ENCODE data around the gene ISOC2.
"Not testable (repeated sequence)": the region's sequence is repeated elsewhere in the genome, so short reads cannot be mapped to it uniquely, and the experiment has no call there.

ISOC2 gene

GRCh38 chr19:55410168-55410567 is 51.3 kb downstream of the ISOC2 start:
- DNase-seq (ENCODE audit: low read depth in 2 of 2, low spot score in 1 of 2): no peak

- not testable (repeated sequence) for DNase-seq (ENCODE audit: low read depth in 2 of 2, low spot score in 1 of 2)
These were observed 52.3 kb downstream of the ISOC2 start for GRCh38 chr19:55409179-55409578.

GRCh38 chr19:55408533-55408872 is 52.9 kb downstream of the ISOC2 start:
- no peak for DNase-seq (ENCODE audit: low read depth in 2 of 2, low spot score in 1 of 2)

GRCh38 chr19:55407800-55408532 is 53.5 kb downstream of the ISOC2 start:
- peak; percentile 88 to 95 for DNase-seq (ENCODE audit: low read depth in 2 of 2, low spot score in 1 of 2)

GRCh38 chr19:55407550-55407799 is 54.0 kb downstream of the ISOC2 start, which contains the start of gene UBE2S:
UBE2S (minus strand) TSS chr19:55407788; CDS start chr19:55407589, 199 bp downstream.
- not testable (repeated sequence) for DNase-seq (ENCODE audit: low read depth in 2 of 2, low spot score in 1 of 2)

GRCh38 chr19:55406826-55407549 is 54.5 kb downstream of the ISOC2 start:
- DNase-seq (ENCODE audit: low read depth in 2 of 2, low spot score in 1 of 2): no peak

- DNase-seq (ENCODE audit: low read depth in 2 of 2, low spot score in 1 of 2): no peak
These were observed 55.2 kb downstream of the ISOC2 start for GRCh38 chr19:55406091-55406825.

- no peak for DNase-seq (ENCODE audit: low read depth in 2 of 2, low spot score in 1 of 2)
These were observed 55.8 kb downstream of the ISOC2 start for GRCh38 chr19:55405638-55406037.
